Upper lobe of right lung (tissue), 1 donor: ENCODE results near the gene EDEM2. TPM values are rescaled to one million over a fixed set of nuclear protein-coding genes. Genes with fewer than 3 reads are reported as not detected.
"Not testable (repeated sequence)": the region's sequence is repeated elsewhere in the genome, so short reads cannot be mapped to it uniquely, and the experiment has no call there.

Experiments
- ATAC-seq: fragments of 200-7000 bp; cut with Tn5 transposase; one replicate; pipeline ENCODE4 v1.9.1; 2020; ENCODE audit warnings: mild to moderate bottlenecking, moderate library complexity
- DNase-seq: peaks from one replicate; pipeline ENCODE4 v3.0.0-alpha.2; 2020
- H3K27ac ChIP-seq: fragments of 200-600 bp; one replicate; pipeline ENCODE4 v1.8.0; 2022
- H3K27me3 ChIP-seq: fragments of 200-600 bp; one replicate; pipeline ENCODE4 v1.8.0; 2022; ENCODE audit warnings: mild to moderate bottlenecking
- H3K36me3 ChIP-seq: fragments of 200-600 bp; one replicate; pipeline ENCODE4 v1.8.0; 2022
- H3K4me1 ChIP-seq: fragments of 200-600 bp; one replicate; pipeline ENCODE4 v1.8.0; 2022
- H3K4me3 ChIP-seq: fragments of 200-600 bp; one replicate; pipeline ENCODE4 v1.8.0; 2022; ENCODE audit warnings: mild to moderate bottlenecking
- H3K9me3 ChIP-seq: fragments of 200-600 bp; one replicate; pipeline ENCODE4 v1.8.0; 2022
- CTCF ChIP-seq: fragments of 200-600 bp; IDR thresholded peaks from one replicate; pipeline ENCODE4 v1.8.0; 2022; ENCODE audit warnings: antibody characterized with exemption
- intact Hi-C: fragments of 100-400 bp; cut with DNase I; formaldehyde crosslinking; loops from one replicate; pipeline ENCODE4 v1.11.0; 2022
- total RNA-seq: library from RNA; stranded (reverse); fragmentation: NEBNext Ultra II Directional; extraction: Animal tissue kit (Norgen Biotek cat#: 25700); gene quantifications from one replicate; pipeline ENCODE4 v1.2.1, GENCODE V29; 2021
- donor health status: DM: no; HTN: yes; CAD: no; lungs with severe emphysema.

EDEM2 gene
- total RNA-seq, 1 donor from 2014 or later, result 39.2 TPM

- no peak overlapping the region for H3K4me3 ChIP-seq
- no peak overlapping the region for H3K27ac ChIP-seq
- ATAC-seq, result peak; percentile 15
- intact Hi-C loops, result no loop called here
- no peak for TF ChIP-seq CTCF
- no peaks in the 10 kb centered on the region for H3K9me3 ChIP-seq
- DNase-seq, result no peak
- H3K4me1 ChIP-seq, result peaks cover 11% of the 10 kb centered on the region
- H3K36me3 ChIP-seq, result no peaks in the 10 kb centered on the region
- H3K27me3 ChIP-seq, result no peaks in the 10 kb centered on the region
Measured at GRCh38 chr20:35165221-35166185, 18.4 kb upstream of the EDEM2 start.

- H3K27me3 ChIP-seq, result not testable (repeated sequence)
Measured at GRCh38 chr20:35164531-35164930, 17.4 kb upstream of the EDEM2 start.

GRCh38 chr20:35160341-35160740 lies 13.2 kb upstream of the EDEM2 start:
- H3K27ac ChIP-seq, H3K4me1 ChIP-seq, H3K36me3 ChIP-seq, ATAC-seq, H3K27me3 ChIP-seq, DNase-seq, H3K4me3 ChIP-seq, H3K9me3 ChIP-seq, intact Hi-C loops: not testable (repeated sequence)

More at GRCh38 chr20:35164531-35164930, 17.4 kb upstream of the EDEM2 start:
- peaks cover 11% of the 10 kb centered on the region for H3K4me1 ChIP-seq
- H3K27ac ChIP-seq, H3K36me3 ChIP-seq, ATAC-seq, DNase-seq, H3K4me3 ChIP-seq, intact Hi-C loops, H3K9me3 ChIP-seq: not testable (repeated sequence)

- Histone ChIP-seq H3K27ac (no peak overlapping the region), H3K36me3 (no peaks in the 10 kb centered on the region), H3K4me1 (peaks cover 4% of the 10 kb centered on the region), H3K27me3 (no peaks in the 10 kb centered on the region), H3K4me3 (no peak overlapping the region), H3K9me3 (no peaks in the 10 kb centered on the region)
- ATAC-seq, result no peak
- intact Hi-C loops, result no loop called here
- no peak for TF ChIP-seq CTCF
- DNase-seq, result no peak
Measured at GRCh38 chr20:35156978-35157377, 9.8 kb upstream of the EDEM2 start.

GRCh38 chr20:35155936-35156335 lies 8.8 kb upstream of the EDEM2 start:
- no peak for DNase-seq
- Histone ChIP-seq H3K4me3 (no peak overlapping the region), H3K4me1 (no peaks in the 10 kb centered on the region), H3K27ac (no peak overlapping the region), H3K9me3 (no peaks in the 10 kb centered on the region), H3K36me3 (no peaks in the 10 kb centered on the region), H3K27me3 (no peaks in the 10 kb centered on the region)
- ATAC-seq, result no peak
- no peak for TF ChIP-seq CTCF
- intact Hi-C loops, result no loop called here

GRCh38 chr20:35151736-35152135 lies 4.6 kb upstream of the EDEM2 start:
- DNase-seq (no peak), ATAC-seq (no peak)
- no peak overlapping the region for H3K4me3 ChIP-seq
- H3K27me3 ChIP-seq, result no peaks in the 10 kb centered on the region
- no peaks in the 10 kb centered on the region for H3K36me3 ChIP-seq
- intact Hi-C loops, result no loop called here
- no peak overlapping the region for H3K27ac ChIP-seq
- no peaks in the 10 kb centered on the region for H3K9me3 ChIP-seq
- TF ChIP-seq CTCF, result no peak
- no peaks in the 10 kb centered on the region for H3K4me1 ChIP-seq
